ENCODE results near the gene HIP1R. TPM values are rescaled to one million over a fixed set of nuclear protein-coding genes. Genes with fewer than 3 reads are reported as not detected.

Gene HIP1R
- total RNA-seq, 1 experiment from 2014 or later: 33.1 TPM

DNA sequence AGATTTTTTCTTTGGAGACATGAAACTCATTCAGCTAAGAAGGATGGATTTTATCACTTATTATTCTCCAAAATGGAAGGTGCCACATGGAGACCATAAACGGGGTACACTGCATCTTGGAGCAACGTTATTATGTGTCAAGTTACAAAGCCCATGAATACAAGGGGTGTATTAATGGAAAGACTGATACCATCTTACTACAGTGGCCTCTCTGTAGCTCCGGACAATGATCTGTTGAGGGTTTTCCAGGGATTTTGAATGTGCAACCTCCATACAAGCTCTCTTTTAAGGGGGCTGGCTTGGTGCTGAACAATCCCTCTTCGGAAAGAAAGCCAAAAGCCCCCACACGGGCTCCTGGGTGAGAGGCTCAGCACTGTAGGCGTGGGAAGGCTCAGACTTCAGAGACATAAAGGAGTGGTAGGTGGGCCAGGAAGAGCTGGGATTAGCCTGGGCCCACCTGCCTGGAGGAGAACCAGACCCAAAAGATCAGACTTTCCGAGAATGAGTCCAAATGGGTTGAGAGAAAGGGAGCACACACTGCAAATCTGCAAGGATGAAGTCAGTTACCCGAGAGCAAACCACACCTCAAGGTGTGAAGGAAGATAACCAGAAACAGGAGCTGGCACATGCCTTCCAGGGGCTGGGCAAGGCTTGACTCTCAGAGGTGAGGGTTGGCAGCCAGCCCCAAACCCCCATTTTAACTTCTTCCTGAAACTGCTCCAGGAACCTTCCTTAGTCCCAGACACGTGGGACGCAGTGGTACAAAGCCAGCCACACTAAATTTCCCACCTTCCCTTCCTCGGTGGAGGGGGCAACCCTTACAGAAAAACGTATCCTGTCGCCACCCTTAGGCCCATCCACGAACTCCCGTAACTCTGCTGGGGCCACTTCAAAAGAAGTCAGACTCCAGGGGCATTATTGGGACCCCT, 59.2 kb downstream of the HIP1R start:
- H3K9me3 ChIP-seq (ENCODE audit: insufficient read depth, low read depth): no peaks in the 10 kb centered on the region
- peaks cover 73% of the 10 kb centered on the region for H3K79me2 ChIP-seq (ENCODE audit: low read depth)
- CTCF ChIA-PET: interaction anchor here (0.6 kb wide), 1 partner anchor 126 kb away, joined by 3 read pairs; no protein-coding TSS in a partner anchor
- TF ChIP-seq, protein P1, sequence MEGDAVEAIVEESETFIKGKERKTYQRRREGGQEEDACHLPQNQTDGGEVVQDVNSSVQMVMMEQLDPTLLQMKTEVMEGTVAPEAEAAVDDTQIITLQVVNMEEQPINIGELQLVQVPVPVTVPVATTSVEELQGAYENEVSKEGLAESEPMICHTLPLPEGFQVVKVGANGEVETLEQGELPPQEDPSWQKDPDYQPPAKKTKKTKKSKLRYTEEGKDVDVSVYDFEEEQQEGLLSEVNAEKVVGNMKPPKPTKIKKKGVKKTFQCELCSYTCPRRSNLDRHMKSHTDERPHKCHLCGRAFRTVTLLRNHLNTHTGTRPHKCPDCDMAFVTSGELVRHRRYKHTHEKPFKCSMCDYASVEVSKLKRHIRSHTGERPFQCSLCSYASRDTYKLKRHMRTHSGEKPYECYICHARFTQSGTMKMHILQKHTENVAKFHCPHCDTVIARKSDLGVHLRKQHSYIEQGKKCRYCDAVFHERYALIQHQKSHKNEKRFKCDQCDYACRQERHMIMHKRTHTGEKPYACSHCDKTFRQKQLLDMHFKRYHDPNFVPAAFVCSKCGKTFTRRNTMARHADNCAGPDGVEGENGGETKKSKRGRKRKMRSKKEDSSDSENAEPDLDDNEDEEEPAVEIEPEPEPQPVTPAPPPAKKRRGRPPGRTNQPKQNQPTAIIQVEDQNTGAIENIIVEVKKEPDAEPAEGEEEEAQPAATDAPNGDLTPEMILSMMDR (conservative IDR thresholded peaks at IDR 0.05): no peak
- no peak for TF ChIP-seq EZH2 (IDR thresholded peaks at IDR 0.05; ENCODE audit: low read depth)
- POLR2A ChIA-PET (ENCODE audit: unreplicated experiment): no interaction called here
- intact Hi-C loops (cut with micrococcal nuclease; ENCODE audit: unreplicated experiment): loop anchor here (2.0 kb wide), 1 partner anchor 54 kb away; no protein-coding TSS in a partner anchor
- peak overlapping the region; percentile 61 for H3K4me3 ChIP-seq
- H4K20me1 ChIP-seq (ENCODE audit: insufficient read depth): peaks cover 12% of the 10 kb centered on the region; the same call in 1 of the 2 replicates
- H3K27ac ChIP-seq: peak overlapping the region; percentile 97
- peaks cover 87% of the 10 kb centered on the region for H3K4me1 ChIP-seq (replicated peaks; ENCODE audit: insufficient read depth)
- H3K27me3 ChIP-seq (ENCODE audit: insufficient read depth, low read depth): no peaks in the 10 kb centered on the region
- no peak overlapping the region for H2AFZ ChIP-seq
- peak overlapping the region; percentile 85 for H3K4me2 ChIP-seq
- TSS peak; percentile 45 for BruUV-seq (replicated peaks)
- H3K36me3 ChIP-seq (ENCODE audit: low read depth): no peaks in the 10 kb centered on the region
- peak; percentile 73 to 84 for DNase-seq
- no peaks in the 10 kb centered on the region for H3K9me2 ChIP-seq (ENCODE audit: insufficient read depth)
- peaks cover 84% of the 10 kb centered on the region for H3F3A ChIP-seq (ENCODE audit: insufficient read depth, low read depth)

DNA sequence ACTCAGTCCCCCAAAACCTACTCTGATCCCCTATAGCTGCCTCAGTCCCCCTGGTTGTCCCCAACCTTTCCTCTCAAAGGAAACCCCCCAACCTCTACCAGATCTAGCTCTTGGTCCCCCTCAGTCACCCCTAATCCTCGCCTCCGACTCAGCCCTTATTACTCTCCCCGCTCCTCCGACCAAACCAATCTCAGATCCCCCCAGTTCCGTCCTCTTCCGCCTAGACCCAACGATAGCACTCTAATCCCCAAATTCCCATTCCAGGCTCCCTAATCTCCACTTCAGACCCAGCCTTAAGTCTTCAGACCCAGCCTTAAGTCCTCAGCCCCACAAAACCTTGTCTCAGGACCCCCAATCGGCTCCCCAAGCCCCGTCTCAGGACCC, 60.1 kb downstream of the HIP1R start:
- Histone ChIP-seq H3K9me2 (ENCODE audit: insufficient read depth) (no peaks in the 10 kb centered on the region), H3K9me3 (ENCODE audit: insufficient read depth, low read depth) (no peaks in the 10 kb centered on the region), H2AFZ (peak overlapping the region; percentile 68), H3K4me2 (peak overlapping the region; percentile 85), H4K20me1 (ENCODE audit: insufficient read depth) (peaks cover 12% of the 10 kb centered on the region; the same call in 1 of the 2 replicates), H3K4me3 (peak overlapping the region; percentile 61), H3K4me1 (replicated peaks; ENCODE audit: insufficient read depth) (peaks cover 80% of the 10 kb centered on the region), H3F3A (ENCODE audit: insufficient read depth, low read depth) (peaks cover 77% of the 10 kb centered on the region), H3K27ac (peak overlapping the region; percentile 97), H3K79me2 (ENCODE audit: low read depth) (peaks cover 65% of the 10 kb centered on the region), H3K36me3 (ENCODE audit: low read depth) (no peaks in the 10 kb centered on the region), H3K27me3 (ENCODE audit: insufficient read depth, low read depth) (no peaks in the 10 kb centered on the region)
- TF ChIP-seq, protein P1 (conservative IDR thresholded peaks at IDR 0.05): no peak
- no peak for TF ChIP-seq EZH2 (IDR thresholded peaks at IDR 0.05; ENCODE audit: low read depth)
- POLR2A ChIA-PET (ENCODE audit: unreplicated experiment): no interaction called here
- no peak for DNase-seq
- CTCF ChIA-PET: no interaction called here
- no TSS peak for BruUV-seq (replicated peaks)
- intact Hi-C loops (cut with micrococcal nuclease; ENCODE audit: unreplicated experiment): loop anchor here (2.0 kb wide), 1 partner anchor 55 kb away; no protein-coding TSS in a partner anchor

DNA sequence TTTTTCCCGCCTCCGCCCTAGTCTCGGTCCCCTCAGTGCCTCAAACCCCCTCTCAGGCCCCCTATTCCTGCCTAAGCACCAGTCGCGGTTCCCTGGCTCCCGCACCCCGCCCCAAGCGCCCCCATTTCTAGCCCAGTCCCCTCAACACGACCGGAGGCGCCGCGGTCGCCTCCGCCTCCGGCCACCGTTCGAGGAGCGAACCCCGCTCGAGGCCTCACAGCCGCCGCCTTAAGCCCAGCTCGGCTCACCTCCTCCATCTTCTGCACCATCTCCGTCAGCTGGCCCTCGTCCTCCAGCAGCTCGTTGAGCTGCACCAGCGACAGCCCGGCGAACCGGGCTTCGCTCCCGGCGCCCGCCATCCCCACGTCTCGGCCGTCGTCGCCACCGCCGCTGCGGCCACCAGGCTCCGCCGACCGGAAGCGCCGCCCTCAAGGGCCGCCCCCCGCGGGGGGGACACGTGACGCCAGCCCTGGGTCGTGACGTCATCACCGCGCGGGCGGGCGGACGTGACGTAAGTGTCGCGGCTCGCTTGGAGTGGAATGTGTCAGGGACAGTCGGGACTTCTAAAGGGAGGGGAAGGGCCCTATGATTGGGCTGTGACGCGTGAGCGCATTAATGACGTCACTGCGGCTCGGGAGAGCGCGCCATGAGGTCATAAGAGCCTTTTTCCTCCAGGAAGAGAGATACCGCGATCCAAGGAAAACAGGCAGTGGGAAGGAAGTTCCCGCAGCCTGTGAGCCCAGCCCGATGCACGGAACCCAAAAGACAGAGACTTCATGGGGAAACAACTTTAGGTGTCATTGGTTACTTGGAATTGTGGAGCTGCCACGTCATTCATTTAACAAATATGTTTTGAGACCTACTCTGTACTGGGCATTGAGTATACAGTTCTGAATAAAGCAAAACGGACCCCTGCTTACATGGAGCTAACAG, 60.7 kb downstream of the HIP1R start, which contains the start of gene VPS37B:
VPS37B (minus strand) TSS at position 421 of the 933 bp plus-strand sequence; CDS start at position 359, 62 bp downstream.
- intact Hi-C loops (cut with micrococcal nuclease; ENCODE audit: unreplicated experiment): loop anchor here (2.0 kb wide), 1 partner anchor 55 kb away; no protein-coding TSS in a partner anchor
- peak; percentile 63 to 82 for DNase-seq
- CTCF ChIA-PET: no interaction called here
- Histone ChIP-seq H3K27me3 (ENCODE audit: insufficient read depth, low read depth) (no peaks in the 10 kb centered on the region), H2AFZ (peak within 1 kb of the TSS; percentile 68), H3K79me2 (ENCODE audit: low read depth) (peaks cover 58% of the 10 kb centered on the region), H3K4me2 (peak within 1 kb of the TSS; percentile 85), H4K20me1 (ENCODE audit: insufficient read depth) (peaks cover 12% of the 10 kb centered on the region; the same call in 1 of the 2 replicates), H3K4me1 (replicated peaks; ENCODE audit: insufficient read depth) (peaks cover 73% of the 10 kb centered on the region), H3K4me3 (peak within 1 kb of the TSS; percentile 61), H3K27ac (peak within 1 kb of the TSS; percentile 97), H3K36me3 (ENCODE audit: low read depth) (no peaks in the 10 kb centered on the region), H3F3A (ENCODE audit: insufficient read depth, low read depth) (peaks cover 70% of the 10 kb centered on the region), H3K9me3 (ENCODE audit: insufficient read depth, low read depth) (no peaks in the 10 kb centered on the region), H3K9me2 (ENCODE audit: insufficient read depth) (no peaks in the 10 kb centered on the region)
- TF ChIP-seq, protein P1 (conservative IDR thresholded peaks at IDR 0.05): no peak
- no peak for TF ChIP-seq EZH2 (IDR thresholded peaks at IDR 0.05; ENCODE audit: low read depth)
- BruUV-seq (replicated peaks): no TSS peak
- POLR2A ChIA-PET (ENCODE audit: unreplicated experiment): interaction anchor here (0.6 kb wide), 1 partner anchor 456 kb away, joined by 3 read pairs; no protein-coding TSS in a partner anchor

All from PC-9 (cell line).